HG02884 (cell line): Measurements from ENCODE around the gene CRACR2B.

Experiments used
- ATAC-seq: cut with Tn5 transposase; IDR thresholded peaks from one replicate; pipeline ENCODE4 v1.9.1; 2021; ENCODE audit warnings: mild to moderate bottlenecking, moderate library complexity; ENCODE audit not compliant: unreplicated experiment

The CRACR2B gene

DNA sequence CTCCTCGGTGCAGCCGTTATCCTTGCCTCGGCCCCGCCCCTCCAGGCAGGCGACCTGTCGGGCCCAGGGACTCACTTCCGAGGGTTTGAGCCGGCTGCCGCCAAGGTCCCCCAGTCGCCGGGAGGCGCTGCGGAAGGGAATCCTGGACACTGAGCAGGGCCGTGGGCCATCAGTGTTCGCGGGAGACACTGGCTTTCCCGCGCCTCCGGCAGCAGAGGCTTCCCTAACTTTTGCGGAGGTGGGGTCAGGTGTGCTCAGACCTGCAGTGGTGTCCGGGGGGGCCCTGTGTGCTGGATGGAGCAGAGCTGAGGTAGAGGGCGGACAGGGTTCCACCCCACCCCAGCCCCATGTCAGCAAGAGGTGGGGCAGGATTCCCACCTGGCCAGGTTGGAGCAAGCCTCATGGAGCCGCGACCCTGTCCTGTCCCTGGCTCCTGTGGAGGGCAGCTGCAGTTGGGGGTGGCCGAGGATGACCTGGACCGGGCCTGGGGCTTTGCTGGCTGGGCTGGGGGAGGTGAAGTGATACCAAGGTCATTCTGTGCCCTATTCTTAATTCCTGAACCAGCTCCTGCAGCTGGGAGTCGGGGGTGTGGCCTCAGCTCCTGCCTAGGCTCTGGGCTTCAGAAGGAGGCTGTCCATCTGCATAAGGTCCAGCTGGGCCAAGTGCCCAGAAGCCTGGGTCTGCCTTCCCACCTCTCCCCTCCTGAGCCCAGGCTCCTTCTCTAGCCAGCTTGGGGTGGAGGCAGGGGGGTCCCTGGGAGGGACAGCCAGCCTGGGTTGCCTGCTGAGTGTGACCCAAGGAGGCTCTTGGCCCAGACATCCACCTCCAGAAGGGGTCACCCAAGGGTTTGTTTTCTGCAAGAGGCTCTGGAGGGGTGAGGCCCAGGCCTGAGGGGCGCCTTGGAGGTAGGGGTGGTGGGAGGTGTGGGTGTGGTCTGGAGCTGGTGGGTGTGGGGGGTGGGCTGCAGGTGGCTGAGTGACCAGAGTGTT lies 23.4 kb downstream of the CRACR2B start:
- ATAC-seq = no peak

DNA sequence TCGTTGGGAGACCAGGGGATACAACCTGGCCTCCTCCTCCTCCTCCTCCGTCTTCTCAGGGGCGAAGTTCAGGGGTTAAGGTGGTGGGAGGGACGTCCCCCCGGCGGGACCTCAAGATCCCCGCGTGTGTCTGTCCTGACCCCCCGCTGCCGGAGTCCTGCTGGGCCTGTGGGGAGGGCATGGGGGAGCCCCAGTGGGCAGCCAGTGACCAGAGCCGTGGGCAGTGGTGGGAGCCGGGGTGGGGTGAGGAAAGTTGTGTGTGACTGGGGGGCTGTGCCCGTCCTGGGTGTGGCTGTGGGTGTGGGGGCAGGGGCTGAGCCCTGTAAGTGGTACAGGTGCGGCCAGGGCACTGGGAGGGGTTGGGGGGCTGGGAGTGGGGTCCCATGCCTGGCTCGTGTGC lies 25.0 kb downstream of the CRACR2B start:
- ATAC-seq = no peak

- ATAC-seq = no peak
Measured at GRCh38 chr11:853682-854448, 26.1 kb downstream of the CRACR2B start.

DNA sequence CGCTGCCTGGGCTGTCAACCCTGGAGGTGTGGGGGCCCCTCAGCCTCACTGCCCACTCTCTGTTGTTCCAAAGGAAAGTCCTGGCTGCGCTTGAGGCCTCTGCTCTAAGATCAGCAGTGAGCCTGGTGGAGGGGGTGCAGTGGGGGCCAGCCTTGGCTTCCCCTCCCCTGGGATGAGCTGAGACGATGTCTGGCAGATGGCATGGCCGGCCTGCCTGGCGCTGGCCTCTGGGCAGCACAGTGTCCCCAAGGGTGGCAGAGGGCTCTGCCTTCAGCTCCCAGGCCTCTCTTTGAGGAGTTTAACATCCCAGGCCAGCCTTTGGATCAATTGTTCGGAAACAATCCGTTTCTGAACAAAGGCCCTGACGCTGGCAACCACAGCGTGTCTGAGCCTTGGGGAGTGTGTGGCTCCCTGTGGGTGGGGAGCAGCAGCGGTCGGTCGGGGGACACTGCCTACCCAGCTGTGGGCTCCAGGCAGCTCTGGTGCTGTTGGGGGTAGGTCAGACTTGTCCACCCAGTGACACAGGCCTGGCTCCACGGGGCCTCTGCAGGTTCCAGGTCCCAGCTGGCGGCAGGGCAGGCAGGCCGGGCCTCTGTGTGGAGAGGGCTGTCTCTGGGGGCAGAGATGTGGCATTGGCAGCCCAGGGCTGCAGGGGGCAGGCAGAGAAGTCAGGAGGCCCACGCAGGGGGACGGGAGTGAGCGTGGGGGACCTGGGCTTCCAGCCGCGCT lies 27.0 kb downstream of the CRACR2B start:
- ATAC-seq = no peak

DNA sequence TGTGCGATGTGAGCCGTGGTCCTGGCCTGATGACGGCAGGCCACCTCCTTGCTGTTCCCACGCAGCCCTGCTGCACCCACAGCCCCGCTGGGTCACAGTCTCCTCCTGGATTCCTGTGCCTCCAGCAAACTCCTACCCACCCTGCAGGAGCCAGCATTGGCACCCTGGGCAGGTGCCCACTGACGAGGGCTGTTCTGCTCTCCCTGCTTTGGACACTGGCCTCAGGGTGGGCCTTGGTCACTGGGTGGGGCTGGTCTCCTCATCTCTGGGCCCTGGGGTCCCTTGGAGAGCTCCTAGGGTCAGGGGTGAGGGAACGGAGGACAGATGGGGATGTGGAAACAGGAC lies 27.6 kb downstream of the CRACR2B start:
- no peak for ATAC-seq

GRCh38 chr11:855796-856195 lies 28.1 kb downstream of the CRACR2B start:
- ATAC-seq = no peak

GRCh38 chr11:856397-856796 lies 28.7 kb downstream of the CRACR2B start:
- no peak for ATAC-seq

- no peak for ATAC-seq
Measured at GRCh38 chr11:858053-858761, 30.5 kb downstream of the CRACR2B start.

- ATAC-seq = no peak
Measured at GRCh38 chr11:858762-859339, 31.1 kb downstream of the CRACR2B start.

DNA sequence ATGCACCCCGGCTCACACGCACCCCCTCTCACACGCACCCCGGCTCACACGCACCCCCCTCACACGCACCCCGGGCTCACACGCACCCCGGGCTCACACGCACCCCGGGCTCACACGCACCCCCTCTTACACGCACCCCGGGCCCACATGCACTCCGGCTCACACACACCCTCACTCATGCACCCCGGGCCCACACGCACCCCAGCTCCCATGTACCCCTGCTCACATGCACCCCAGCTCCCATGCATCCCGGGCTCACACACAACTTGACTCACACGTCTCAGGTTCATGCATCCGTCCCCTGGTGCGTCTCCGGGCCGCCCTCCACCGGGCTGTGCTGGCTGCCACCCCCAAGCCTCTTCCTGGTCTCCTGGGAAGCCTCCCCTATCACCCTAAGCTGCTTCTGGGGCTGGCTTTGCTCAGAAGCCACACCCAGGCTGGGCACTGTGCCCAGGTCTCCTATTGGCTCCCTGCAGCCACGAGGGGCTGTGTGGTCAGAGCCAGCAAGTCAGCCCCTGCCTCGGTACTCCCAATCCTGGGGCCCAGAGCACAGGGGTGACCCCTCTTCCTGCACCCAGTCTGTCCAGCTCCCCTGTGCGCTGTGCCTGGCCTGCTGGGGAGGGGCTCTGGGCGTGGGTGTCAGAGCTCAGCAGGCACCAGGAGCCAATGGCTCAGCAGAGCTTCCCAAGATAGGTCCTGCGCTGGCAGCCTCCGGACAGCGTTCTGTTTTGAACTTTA lies 31.8 kb downstream of the CRACR2B start:
- ATAC-seq = no peak

GRCh38 chr11:860234-861104 lies 32.8 kb downstream of the CRACR2B start:
- ATAC-seq = no peak

- ATAC-seq = no peak
Measured at GRCh38 chr11:861105-861479, 33.4 kb downstream of the CRACR2B start.

- no peak for ATAC-seq
Measured at GRCh38 chr11:862081-862661, 34.5 kb downstream of the CRACR2B start.

DNA sequence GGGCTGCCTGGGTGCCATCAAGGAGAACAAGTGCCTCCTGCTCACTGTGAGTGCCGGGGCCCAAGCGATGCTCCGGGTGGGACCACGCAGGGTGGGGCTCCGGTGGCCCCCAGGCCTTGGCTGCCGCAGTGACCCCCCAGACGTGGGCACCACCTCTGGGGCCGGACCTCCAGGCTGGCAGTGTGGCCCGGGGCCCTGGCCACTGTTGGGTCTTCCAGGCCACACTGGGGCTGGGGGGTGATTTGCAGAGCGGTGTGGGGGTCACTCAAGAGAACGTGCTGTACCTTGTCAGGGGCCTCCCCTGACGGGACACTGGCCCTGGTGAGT lies 34.9 kb downstream of the CRACR2B start:
- ATAC-seq = no peak

DNA sequence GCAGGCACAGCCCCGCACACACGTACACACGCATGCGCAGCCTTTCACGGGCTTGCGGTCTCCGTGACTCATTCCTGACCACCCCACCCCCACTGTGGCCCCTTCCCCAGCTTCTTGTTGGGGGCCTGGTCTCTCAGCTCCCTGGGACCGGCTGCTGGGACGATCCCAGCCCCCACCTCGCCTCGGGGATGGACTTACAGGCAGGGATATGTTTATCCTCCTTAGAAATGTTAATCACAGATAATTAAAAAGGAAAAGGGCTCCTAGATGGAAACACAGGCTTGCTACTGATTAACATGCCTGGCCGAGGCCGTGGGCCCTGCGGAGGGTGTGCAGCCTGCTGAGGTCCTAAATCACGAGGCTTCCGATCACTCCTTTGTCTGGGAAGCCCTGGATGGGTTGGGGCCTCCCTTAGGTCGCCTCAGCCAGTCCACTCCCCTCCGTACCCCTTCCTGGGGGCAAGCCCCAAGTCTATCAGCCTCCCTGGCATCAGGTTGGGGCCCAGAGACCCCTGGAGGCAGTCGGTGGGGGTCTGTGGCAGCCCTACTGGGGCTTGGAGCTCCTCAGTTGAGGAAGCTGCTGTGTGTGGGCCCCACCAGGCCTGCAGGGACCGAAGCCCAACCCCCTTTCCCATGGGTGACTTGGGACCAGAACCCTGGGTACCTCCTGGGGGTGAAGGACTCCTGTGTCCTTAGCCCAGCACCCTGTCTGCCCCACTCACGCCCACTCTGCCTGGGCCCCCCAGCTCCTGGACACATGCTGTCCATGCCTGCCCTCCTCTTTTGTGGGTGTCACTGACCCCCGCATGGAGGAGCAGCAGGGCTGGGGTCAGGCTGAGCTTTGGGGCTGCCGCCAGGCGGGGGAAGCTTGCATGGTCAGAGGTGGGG lies 35.5 kb downstream of the CRACR2B start:
- no peak for ATAC-seq

- ATAC-seq = no peak
Measured at GRCh38 chr11:863910-864827, 36.5 kb downstream of the CRACR2B start.

DNA sequence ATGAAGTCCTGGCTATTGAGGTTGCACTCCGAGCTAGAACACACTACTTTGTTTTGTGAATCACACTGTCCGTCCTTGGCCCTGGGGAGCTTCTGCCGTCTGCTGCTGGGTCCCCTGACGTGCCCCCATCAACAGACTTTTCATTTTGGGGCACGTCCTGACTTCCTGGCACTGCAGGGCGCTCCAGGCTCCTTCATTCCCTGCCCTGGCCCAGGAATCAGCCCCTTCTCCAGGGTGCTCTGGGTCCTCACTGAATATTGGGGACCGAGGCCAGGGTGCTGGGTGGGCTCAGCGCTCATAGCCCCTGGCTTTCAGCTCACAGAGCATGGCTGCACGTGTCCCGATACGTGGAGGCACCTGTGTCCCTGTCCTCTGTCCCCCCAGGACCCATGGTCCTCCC lies 37.2 kb downstream of the CRACR2B start:
- no peak for ATAC-seq
